Dermis lymphatic vessel endothelial cell (primary cell): ENCODE measurements around the gene GAGE13. TPM values are rescaled to one million over a fixed set of nuclear protein-coding genes. Genes with fewer than 3 reads are reported as not detected.

Experiments
- total RNA-seq: library from RNA; depleted of rRNA; stranded (reverse); fragments of >200 nt; gene quantifications from 2 replicates; pipeline ENCODE4 v1.2.1, GENCODE V29; 2014

GAGE13 gene, protein sequence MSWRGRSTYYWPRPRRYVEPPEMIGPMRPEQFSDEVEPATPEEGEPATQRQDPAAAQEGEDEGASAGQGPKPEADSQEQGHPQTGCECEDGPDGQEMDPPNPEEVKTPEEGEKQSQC
- total RNA-seq = not detected in 2 replicates

DNA sequence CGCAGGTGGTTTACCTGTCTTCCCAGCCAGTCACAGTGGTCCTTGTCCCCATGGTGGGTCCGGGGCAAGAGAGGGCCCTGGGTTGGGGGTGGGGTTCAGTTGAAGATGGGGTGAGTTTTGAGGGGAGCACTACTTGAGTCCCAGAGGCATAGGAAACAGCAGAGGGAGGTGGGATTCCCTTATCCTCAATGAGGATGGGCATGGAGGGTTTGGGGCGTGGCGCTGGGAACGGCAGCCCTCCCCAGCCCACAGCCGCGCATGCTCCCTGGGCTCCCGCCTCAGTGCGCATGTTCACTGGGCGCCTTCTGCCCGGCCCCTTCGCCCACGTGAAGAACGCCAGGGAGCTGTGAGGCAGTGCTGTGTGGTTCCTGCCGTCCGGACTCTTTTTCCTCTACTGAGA is at the start of gene GAGE13:
Gene GAGE13 (plus strand): TSS at position 301 of the 400 bp plus-strand sequence. CDS start 1,156 bp downstream, outside the sequence.

DNA sequence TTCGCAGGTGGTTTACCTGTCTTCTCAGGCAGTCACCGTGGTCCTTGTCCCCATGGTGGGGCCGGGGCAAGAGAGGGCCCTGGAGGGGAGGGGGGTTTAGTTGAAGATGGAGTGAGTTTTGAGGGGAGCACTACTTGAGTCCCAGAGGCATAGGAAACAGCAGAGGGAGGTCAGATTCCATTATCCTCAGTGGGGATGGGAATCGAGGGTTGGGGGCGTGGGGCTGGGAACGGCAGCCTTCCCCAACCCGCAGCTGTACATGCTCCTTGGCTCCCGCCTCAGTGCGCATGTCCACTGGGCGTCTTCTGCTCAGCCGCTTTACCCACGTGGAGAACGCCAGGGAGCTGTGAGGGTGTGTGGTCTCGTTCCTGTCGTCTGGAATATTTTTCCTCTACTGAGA is 28.0 kb upstream of the GAGE13 start, which contains the start of gene GAGE10:
Gene GAGE10 (plus strand): TSS at position 301 of the 400 bp plus-strand sequence. CDS start 1,214 bp downstream, outside the sequence.

DNA sequence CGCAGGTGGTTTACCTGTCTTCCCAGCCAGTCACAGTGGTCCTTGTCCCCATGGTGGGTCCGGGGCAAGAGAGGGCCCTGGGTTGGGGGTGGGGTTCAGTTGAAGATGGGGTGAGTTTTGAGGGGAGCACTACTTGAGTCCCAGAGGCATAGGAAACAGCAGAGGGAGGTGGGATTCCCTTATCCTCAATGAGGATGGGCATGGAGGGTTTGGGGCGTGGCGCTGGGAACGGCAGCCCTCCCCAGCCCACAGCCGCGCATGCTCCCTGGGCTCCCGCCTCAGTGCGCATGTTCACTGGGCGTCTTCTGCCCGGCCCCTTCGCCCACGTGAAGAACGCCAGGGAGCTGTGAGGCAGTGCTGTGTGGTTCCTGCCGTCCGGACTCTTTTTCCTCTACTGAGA is 9.6 kb upstream of the GAGE13 start, which contains the start of gene GAGE12J:
Gene GAGE12J (plus strand): TSS at position 301 of the 400 bp plus-strand sequence. CDS start 1,157 bp downstream, outside the sequence.

Other genes with a start within 250 kb of the GAGE13 start
- 19.0 TPM in 2 replicates for gene GPKOW, start 207.8 kb upstream of the GAGE13 start, total RNA-seq
- gene MAGIX, start 168.8 kb upstream of the GAGE13 start, total RNA-seq = 0.43 and 0.76 TPM in 2 replicates
- 7.8 TPM in 2 replicates for gene PLP2, start 159.7 kb upstream of the GAGE13 start, total RNA-seq
- gene PRICKLE3, start 145.2 kb upstream of the GAGE13 start, total RNA-seq = 2.9 and 3.6 TPM in 2 replicates
- 0.17 and 0.22 TPM in 2 replicates for gene SYP, start 131.4 kb upstream of the GAGE13 start, total RNA-seq
- under 0.01 TPM in 2 replicates for gene CACNA1F, start 98.2 kb upstream of the GAGE13 start, total RNA-seq
- 6.3 and 7.6 TPM in 2 replicates for gene CCDC22, start 96.1 kb upstream of the GAGE13 start, total RNA-seq
- gene FOXP3, start 66.9 kb upstream of the GAGE13 start, total RNA-seq = under 0.01 TPM in 1 of 2 replicates, not detected in the other
- gene PPP1R3F, start 61.8 kb upstream of the GAGE13 start, total RNA-seq = 1.6 and 1.7 TPM in 2 replicates
- not detected in 2 replicates for gene GAGE10, start 27.9 kb upstream of the GAGE13 start, total RNA-seq
- not detected in 2 replicates for gene GAGE12J, start 9.5 kb upstream of the GAGE13 start, total RNA-seq
- gene GAGE12C, start 200.6 kb downstream of the GAGE13 start, total RNA-seq = not detected in 2 replicates
- gene GAGE12D, start 210.2 kb downstream of the GAGE13 start, total RNA-seq = not detected in 2 replicates
- gene GAGE12E, start 219.7 kb downstream of the GAGE13 start, total RNA-seq = not detected in 2 replicates
- gene GAGE12F, start 229.3 kb downstream of the GAGE13 start, total RNA-seq = not detected in 2 replicates
- not detected in 2 replicates for gene GAGE12G, start 238.8 kb downstream of the GAGE13 start, total RNA-seq
- not detected in 2 replicates for gene GAGE12H, start 248.4 kb downstream of the GAGE13 start, total RNA-seq